GM12878 (cell line): ENCODE results near the gene TNNT3. TPM values are rescaled to one million over a fixed set of nuclear protein-coding genes. Genes with fewer than 3 reads are reported as not detected.

Experiments
- ATAC-seq: fragments of 200-7000 bp; cut with Tn5 transposase; 3 replicates; pipeline ENCODE4 v1.9.1; 2020; ENCODE audit warnings: mild to moderate bottlenecking, moderate library complexity
- BruUV-seq: library from RNA; stranded (reverse); fragments of 400-500 nt; replicated peaks from 2 replicates; lab custom pipeline; 2021; lab: Mats Ljungman, UMichigan
- CTCF ChIA-PET: fragments of 300-600 bp; sonication (Branson Sonifier 250); formaldehyde crosslinking; extraction: SDS; loops from one replicate; lab custom pipeline; 2021; ENCODE audit warnings: inconsistent platforms; lab: Yijun Ruan, JAX
- POLR2A ChIA-PET: fragments of 350-600 bp; formaldehyde crosslinking; extraction: SDS; loops from one replicate; lab custom pipeline; 2021; ENCODE audit warnings: inconsistent platforms; lab: Charles Lee
- RAD21 ChIA-PET: fragments of 300-600 bp; sonication (Branson Sonifier 250); formaldehyde crosslinking; loops from one replicate; lab custom pipeline; 2023; ENCODE audit warnings: antibody characterized with exemption; ENCODE audit not compliant: unreplicated experiment; lab: Charles Lee
- SMC1A ChIA-PET: fragments of 300-600 bp; sonication (Branson Sonifier 250); formaldehyde crosslinking; loops from one replicate; lab custom pipeline; 2023; ENCODE audit not compliant: unreplicated experiment, uncharacterized antibody; lab: Charles Lee
- DNase-seq: peaks from one replicate; pipeline ENCODE4 v3.0.0-alpha.2; 2011; ENCODE audit warnings: low read depth, low spot score
- FAIRE-seq: peaks from 3 replicates; lab custom pipeline; 2011; peaks lifted over from hg19 to GRCh38; lab: Jason Lieb, UNC
- H2AFZ ChIP-seq: 2 replicates; pipeline ENCODE4 v1.6.0; 2011; ENCODE audit warnings: low read depth, low read length, control low read depth; ENCODE audit not compliant: control insufficient read depth
- H3K27ac ChIP-seq: 2 replicates; pipeline ENCODE4 v1.5.1; 2011; ENCODE audit warnings: control low read depth; ENCODE audit not compliant: control insufficient read depth, insufficient read depth
- H3K27me3 ChIP-seq, 2 experiments: replicated peaks in 1 of 2; 2 replicates each; pipeline versions ENCODE4 v1.6.0 to v1.6.1; 2011; ENCODE audit warnings: low read length in 1 of 2; ENCODE audit not compliant: control insufficient read depth in 2 of 2, insufficient read depth in 2 of 2
- H3K36me3 ChIP-seq, 2 experiments: 2 replicates each; pipeline ENCODE4 v1.5.1; 2011; ENCODE audit warnings: low read length in 1 of 2; ENCODE audit not compliant: control insufficient read depth in 2 of 2, insufficient read depth in 2 of 2
- H3K4me1 ChIP-seq: 2 replicates; pipeline ENCODE4 v1.6.1; 2011; ENCODE audit warnings: mild to moderate bottlenecking, low read length, moderate library complexity, mixed read lengths; ENCODE audit not compliant: control insufficient read depth, insufficient read depth
- H3K4me2 ChIP-seq: 2 replicates; pipeline ENCODE4 v1.6.0; 2011; ENCODE audit warnings: control low read depth; ENCODE audit not compliant: control insufficient read depth, insufficient read depth
- H3K4me3 ChIP-seq: fragments of 200-600 bp; sonication (generic); 2 replicates; pipeline ENCODE4 v1.5.1; 2016
- H3K79me2 ChIP-seq: 2 replicates; pipeline ENCODE4 v1.6.0; 2011; ENCODE audit warnings: low read length; ENCODE audit not compliant: control insufficient read depth, insufficient read depth
- H3K9ac ChIP-seq: 2 replicates; pipeline ENCODE4 v1.8.0; 2011; ENCODE audit warnings: low read length, control low read depth, mixed read lengths; ENCODE audit not compliant: control insufficient read depth, insufficient read depth
- H3K9me3 ChIP-seq: replicated peaks from 3 replicates; pipeline ENCODE4 v1.5.1; 2011; ENCODE audit warnings: mild to moderate bottlenecking, low read length; ENCODE audit not compliant: control insufficient read depth, insufficient read depth
- H4K20me1 ChIP-seq: 2 replicates; pipeline ENCODE4 v1.6.0; 2011; ENCODE audit not compliant: control insufficient read depth, insufficient read depth
- BHLHE40 ChIP-seq, 2 experiments: fragments of 450-650 bp in 1 of 2; IDR thresholded peaks; 2 replicates each; pipeline ENCODE4 v1.6.1; 2011 to 2017; ENCODE audit warnings: low read depth in 2 of 2, borderline replicate concordance in 1 of 2, improper control_type of control experiment in 1 of 2, low read length in 1 of 2, mild to moderate bottlenecking in 1 of 2
- CHD2 ChIP-seq: IDR thresholded peaks from 2 replicates; pipeline ENCODE4 v1.6.1; 2011; ENCODE audit warnings: low read depth, low read length, improper control_type of control experiment, borderline replicate concordance
- ETV6 ChIP-seq, 2 experiments: fragments of 450-650 bp in 1 of 2; IDR thresholded peaks in 1 of 2; conservative IDR thresholded peaks in 1 of 2; 2 replicates each; pipeline ENCODE4 v1.6.1; 2014; ENCODE audit warnings: antibody characterized with exemption in 1 of 2, borderline replicate concordance in 1 of 2, low read depth in 1 of 2, mild to moderate bottlenecking in 1 of 2, moderate library complexity in 1 of 2
- HDGF ChIP-seq: fragments of 450-650 bp; IDR thresholded peaks from 2 replicates; pipeline ENCODE4 v1.6.1; 2016; ENCODE audit warnings: antibody characterized with exemption
- POLR2A ChIP-seq: IDR thresholded peaks from 2 replicates; pipeline ENCODE4 v1.6.1; 2011; ENCODE audit warnings: low read depth, mild to moderate bottlenecking, low read length
- POU2F2 ChIP-seq: IDR thresholded peaks from 3 replicates; pipeline ENCODE4 v1.6.1; 2011; ENCODE audit warnings: low read depth, mild to moderate bottlenecking, low read length, borderline replicate concordance
- RAD21 ChIP-seq: IDR thresholded peaks from 2 replicates; pipeline ENCODE4 v1.6.1; 2011; ENCODE audit warnings: mild to moderate bottlenecking, low read depth, low read length, moderate library complexity; ENCODE audit not compliant: insufficient read depth
- SMC3 ChIP-seq: IDR thresholded peaks from 2 replicates; pipeline ENCODE4 v1.6.1; 2011; ENCODE audit warnings: low read length, improper control_type of control experiment, borderline replicate concordance
- TCF12 ChIP-seq: IDR thresholded peaks from 2 replicates; pipeline ENCODE4 v1.6.1; 2011; ENCODE audit warnings: low read depth, mild to moderate bottlenecking, low read length
- YY1 ChIP-seq: IDR thresholded peaks from 2 replicates; pipeline ENCODE4 v1.6.1; 2011; ENCODE audit warnings: low read depth, mild to moderate bottlenecking, low read length
- WGBS: methylation state at CpG from one replicate; pipeline ENCODE4 v1.1.6; 2016; ENCODE audit warnings: low lambda C conversion rate; ENCODE audit not compliant: insufficient replicate concordance, insufficient coverage; ENCODE audit errors: missing lambda C conversion rate; 5-methylcytosine and 5-hydroxymethylcytosine counted together
- in situ Hi-C: fragments of 300-500 bp; cut with MboI; formaldehyde crosslinking; loops from 9 replicates; pipeline ENCODE4 v1.14.3; 2018; ENCODE audit warnings: mixed read lengths
- intact Hi-C: fragments of 100-400 bp; cut with micrococcal nuclease; formaldehyde crosslinking; loops from one replicate; pipeline ENCODE4 v1.14.2; 2022; ENCODE audit not compliant: unreplicated experiment
- polyA plus RNA-seq, 11 experiments: library from polyadenylated mRNA; depleted of rRNA in 4 of 11; unstranded in 6 of 11; stranded (reverse) in 5 of 11; fragments of >200 nt; fragmentation: Nextera tagmentation in 4 of 11; fragmentation: Illumina TruSeq in 1 of 11; extraction: Ambion mirVana in 4 of 11; extraction: Trizol in 1 of 11; gene quantifications; 1 replicate in 1 of 11; 2 replicates in 10 of 11; pipeline versions ENCODE4 v1.2.1 to v1.2.3, GENCODE V29; 2011 to 2016; ENCODE audit warnings: inconsistent platforms in 2 of 11, missing spikeins in 2 of 11, low read depth in 1 of 11
- total RNA-seq, 4 experiments: library from RNA; depleted of rRNA in 3 of 4; stranded (reverse); fragments of >200 nt in 3 of 4; fragmentation: Illumina TruSeq in 1 of 4; extraction: Trizol in 1 of 4; gene quantifications; 2 replicates each; pipeline versions ENCODE4 v1.2.1 to v1.2.3, GENCODE V29; 2013 to 2021
- TF ChIP-seq, protein P1 (sequence below): IDR thresholded peaks from 2 replicates; pipeline ENCODE4 v1.6.1; 2011; ENCODE audit warnings: low read depth, mild to moderate bottlenecking, low read length, moderate library complexity, borderline replicate concordance; ENCODE audit errors: extremely low read depth
- TF ChIP-seq, protein P2 (sequence below): fragments of 450-650 bp; IDR thresholded peaks from 2 replicates; pipeline ENCODE4 v1.6.1; 2016; ENCODE audit warnings: mild to moderate bottlenecking, moderate library complexity, borderline replicate concordance
- TF ChIP-seq, protein P3 (sequence below), 3 experiments: IDR thresholded peaks in 2 of 3; conservative IDR thresholded peaks in 1 of 3; 2 replicates each; pipeline ENCODE4 v1.5.1; 2011; ENCODE audit warnings: low read depth in 3 of 3, low read length in 3 of 3, mild to moderate bottlenecking in 3 of 3, control low read depth in 2 of 3, moderate library complexity in 2 of 3, inconsistent platforms in 1 of 3, mixed read lengths in 1 of 3; ENCODE audit not compliant: control insufficient read depth in 2 of 3, insufficient read depth in 1 of 3; ENCODE audit errors: extremely low read depth in 1 of 3

The TNNT3 gene
- total and polyA plus RNA-seq, 10 of the 15 experiments (the other 5 are each of a cell fraction or from before 2014, with no cell fraction given), result 0.40 to 0.50 TPM; not detected in 8

DNA sequence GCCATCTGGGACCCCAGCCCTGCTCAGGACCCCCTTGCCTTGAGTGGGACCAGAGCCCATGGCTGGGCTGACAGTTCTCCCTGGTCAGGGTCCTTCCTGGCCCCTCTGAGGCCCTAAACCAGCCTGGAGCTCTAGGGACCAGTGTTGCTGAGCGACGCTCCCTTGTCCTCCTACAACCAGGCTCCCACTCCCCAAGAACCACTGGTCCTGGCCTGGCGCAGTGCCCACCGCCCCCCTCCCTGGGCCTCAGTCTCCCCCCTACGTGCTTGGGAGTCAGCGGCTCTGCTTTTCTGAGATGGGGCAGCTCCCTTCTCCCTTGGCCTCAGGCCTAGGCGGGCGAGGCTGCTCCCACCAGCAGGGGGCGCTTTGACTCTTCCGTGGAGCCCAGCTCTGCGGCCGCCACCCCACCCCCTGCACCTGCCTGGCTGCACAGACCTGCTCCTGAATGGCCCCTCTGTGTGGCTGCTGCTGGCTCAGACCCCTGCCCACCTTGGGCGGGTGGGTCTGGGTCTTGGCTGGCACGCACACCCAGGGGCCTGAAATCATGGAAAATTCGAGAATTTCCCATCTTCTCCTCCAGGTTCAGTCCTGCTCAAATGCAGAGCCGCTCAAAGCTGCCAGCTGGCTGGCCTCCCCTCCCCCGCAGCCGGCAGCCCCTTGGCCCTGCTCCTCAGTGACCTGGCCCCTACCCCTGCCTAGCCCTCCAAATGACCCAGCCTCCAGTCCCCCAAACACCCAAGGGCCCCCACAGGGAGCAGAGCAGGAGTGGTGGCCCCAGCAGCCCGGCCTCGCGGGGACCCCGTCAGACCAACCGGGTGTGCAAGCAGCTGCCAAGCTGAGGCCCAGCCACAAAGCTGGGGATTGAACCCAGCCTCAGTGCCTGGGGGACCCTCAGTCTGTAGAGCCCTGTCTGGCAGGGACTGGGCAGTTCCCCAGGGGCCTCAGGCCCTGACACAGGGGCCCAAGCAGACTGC, 37.0 kb upstream of the TNNT3 start:
- CTCF ChIA-PET, result interaction anchor here (0.6 to 1.9 kb wide), 30 partner anchors 12 to 518 kb away, joined by 3 to 23 read pairs (median 4); partner anchors contain the start of genes LSP1 and TSSC4
- Histone ChIP-seq H3K36me3 (peaks cover 24 to 45% of the 10 kb centered on the region in 2 experiments), H3K27ac (no peak overlapping the region)
- peak; percentile 7 for FAIRE-seq
- BruUV-seq, result no TSS peak
- RAD21 ChIA-PET, result interaction anchor here (0.6 to 2.0 kb wide), 16 partner anchors 14 to 669 kb away, joined by 3 to 10 read pairs (median 4); partner anchors contain the start of genes H19, MRPL23 and TNNI2
- intact Hi-C loops, result loop anchor here (2.0 kb wide), 1 partner anchor 268 kb away; no protein-coding TSS in a partner anchor
- no peak for TF ChIP-seq ETV6 (conservative IDR thresholded peaks at IDR 0.05 in 1 of 2, IDR thresholded peaks at IDR 0.05 in 1 of 2; ENCODE audit: borderline replicate concordance in 1 of 2, low read depth in 1 of 2)
- TF ChIP-seq POU2F2, result 0 out of 3 replicates have a peak, but pooled peaks have one; percentile 12
- TF ChIP-seq SMC3, result peak; percentile 76; the same call in 1 of the 2 replicates
- peak; percentile 60; the same call in 1 of the 2 replicates for TF ChIP-seq CHD2
- TF ChIP-seq TCF12, result peak; percentile 53; the same call in 1 of the 2 replicates
- TF ChIP-seq, protein P1, sequence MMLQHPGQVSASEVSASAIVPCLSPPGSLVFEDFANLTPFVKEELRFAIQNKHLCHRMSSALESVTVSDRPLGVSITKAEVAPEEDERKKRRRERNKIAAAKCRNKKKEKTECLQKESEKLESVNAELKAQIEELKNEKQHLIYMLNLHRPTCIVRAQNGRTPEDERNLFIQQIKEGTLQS, result no peak
- TF ChIP-seq POLR2A, result peak; percentile 45; the same call in 1 of the 2 replicates
- TF ChIP-seq, protein P2, sequence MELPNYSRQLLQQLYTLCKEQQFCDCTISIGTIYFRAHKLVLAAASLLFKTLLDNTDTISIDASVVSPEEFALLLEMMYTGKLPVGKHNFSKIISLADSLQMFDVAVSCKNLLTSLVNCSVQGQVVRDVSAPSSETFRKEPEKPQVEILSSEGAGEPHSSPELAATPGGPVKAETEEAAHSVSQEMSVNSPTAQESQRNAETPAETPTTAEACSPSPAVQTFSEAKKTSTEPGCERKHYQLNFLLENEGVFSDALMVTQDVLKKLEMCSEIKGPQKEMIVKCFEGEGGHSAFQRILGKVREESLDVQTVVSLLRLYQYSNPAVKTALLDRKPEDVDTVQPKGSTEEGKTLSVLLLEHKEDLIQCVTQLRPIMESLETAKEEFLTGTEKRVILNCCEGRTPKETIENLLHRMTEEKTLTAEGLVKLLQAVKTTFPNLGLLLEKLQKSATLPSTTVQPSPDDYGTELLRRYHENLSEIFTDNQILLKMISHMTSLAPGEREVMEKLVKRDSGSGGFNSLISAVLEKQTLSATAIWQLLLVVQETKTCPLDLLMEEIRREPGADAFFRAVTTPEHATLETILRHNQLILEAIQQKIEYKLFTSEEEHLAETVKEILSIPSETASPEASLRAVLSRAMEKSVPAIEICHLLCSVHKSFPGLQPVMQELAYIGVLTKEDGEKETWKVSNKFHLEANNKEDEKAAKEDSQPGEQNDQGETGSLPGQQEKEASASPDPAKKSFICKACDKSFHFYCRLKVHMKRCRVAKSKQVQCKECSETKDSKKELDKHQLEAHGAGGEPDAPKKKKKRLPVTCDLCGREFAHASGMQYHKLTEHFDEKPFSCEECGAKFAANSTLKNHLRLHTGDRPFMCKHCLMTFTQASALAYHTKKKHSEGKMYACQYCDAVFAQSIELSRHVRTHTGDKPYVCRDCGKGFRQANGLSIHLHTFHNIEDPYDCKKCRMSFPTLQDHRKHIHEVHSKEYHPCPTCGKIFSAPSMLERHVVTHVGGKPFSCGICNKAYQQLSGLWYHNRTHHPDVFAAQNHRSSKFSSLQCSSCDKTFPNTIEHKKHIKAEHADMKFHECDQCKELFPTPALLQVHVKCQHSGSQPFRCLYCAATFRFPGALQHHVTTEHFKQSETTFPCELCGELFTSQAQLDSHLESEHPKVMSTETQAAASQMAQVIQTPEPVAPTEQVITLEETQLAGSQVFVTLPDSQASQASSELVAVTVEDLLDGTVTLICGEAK, result no peak
- TF ChIP-seq HDGF, result peak; percentile 54; the same call in 1 of the 2 replicates
- TF ChIP-seq BHLHE40 (IDR thresholded peaks at IDR 0.05; ENCODE audit: borderline replicate concordance in 1 of 2, low read depth in 2 of 2, low read length in 1 of 2), result peak in 1 of 2 experiments; percentile 69; a peak in 2 of 4 replicates
- TF ChIP-seq, protein P3, sequence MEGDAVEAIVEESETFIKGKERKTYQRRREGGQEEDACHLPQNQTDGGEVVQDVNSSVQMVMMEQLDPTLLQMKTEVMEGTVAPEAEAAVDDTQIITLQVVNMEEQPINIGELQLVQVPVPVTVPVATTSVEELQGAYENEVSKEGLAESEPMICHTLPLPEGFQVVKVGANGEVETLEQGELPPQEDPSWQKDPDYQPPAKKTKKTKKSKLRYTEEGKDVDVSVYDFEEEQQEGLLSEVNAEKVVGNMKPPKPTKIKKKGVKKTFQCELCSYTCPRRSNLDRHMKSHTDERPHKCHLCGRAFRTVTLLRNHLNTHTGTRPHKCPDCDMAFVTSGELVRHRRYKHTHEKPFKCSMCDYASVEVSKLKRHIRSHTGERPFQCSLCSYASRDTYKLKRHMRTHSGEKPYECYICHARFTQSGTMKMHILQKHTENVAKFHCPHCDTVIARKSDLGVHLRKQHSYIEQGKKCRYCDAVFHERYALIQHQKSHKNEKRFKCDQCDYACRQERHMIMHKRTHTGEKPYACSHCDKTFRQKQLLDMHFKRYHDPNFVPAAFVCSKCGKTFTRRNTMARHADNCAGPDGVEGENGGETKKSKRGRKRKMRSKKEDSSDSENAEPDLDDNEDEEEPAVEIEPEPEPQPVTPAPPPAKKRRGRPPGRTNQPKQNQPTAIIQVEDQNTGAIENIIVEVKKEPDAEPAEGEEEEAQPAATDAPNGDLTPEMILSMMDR (IDR thresholded peaks at IDR 0.05 in 2 of 3, conservative IDR thresholded peaks at IDR 0.05 in 1 of 3; ENCODE audit: control insufficient read depth in 2 of 3, extremely low read depth in 1 of 3, insufficient read depth in 1 of 3, low read depth in 3 of 3, low read length in 3 of 3), result peak; percentile 84 to 93 (median 92)
- TF ChIP-seq RAD21, result peak; percentile 68
- TF ChIP-seq YY1, result peak; percentile 74
- TF ChIP-seq, all 136 proteins: peak for 10
- peaks cover 5% of the 10 kb centered on the region; the same call in 1 of the 2 replicates for H4K20me1 ChIP-seq
- H3K9ac ChIP-seq, result no peak overlapping the region
- H3K27me3 ChIP-seq, result no peaks in the 10 kb centered on the region
- no peaks in the 10 kb centered on the region; the same call in 1 of the 2 replicates for H3K79me2 ChIP-seq
- WGBS, result 41% methylated on average over 18 of the region's 23 CpGs
- in situ Hi-C loops, result loop anchor here (5.0 kb wide), 1 partner anchor 35 kb away; the partner anchor contains the start of gene TNNT3
- H3K4me3 ChIP-seq, result no peak overlapping the region
- ATAC-seq (peak; percentile 96), DNase-seq (no peak)
- no peak overlapping the region for H3K4me2 ChIP-seq
- ChIA-PET POLR2A (interaction anchor here (0.6 kb wide), 1 partner anchor 12 kb away, joined by 3 read pairs; no protein-coding TSS in a partner anchor), SMC1A (interaction anchor here (0.6 to 2.0 kb wide), 4 partner anchors 15 to 32 kb away, joined by 3 to 7 read pairs (median 4); partner anchors contain the start of gene LSP1)
- H2AFZ ChIP-seq, result no peak overlapping the region
- H3K4me1 ChIP-seq, result no peaks in the 10 kb centered on the region; the same call in 1 of the 2 replicates
- H3K9me3 ChIP-seq, result no peaks in the 10 kb centered on the region
